ENCODE results near the gene ZNF598.

The ZNF598 gene

GRCh38 chr16:1992704-1993317, 16.8 kb downstream of the ZNF598 start:
- TF ChIP-seq ZNF565 (CRISPR knock-in tag; conservative IDR thresholded peaks at IDR 0.05; ENCODE audit: low read depth) = no peak
- TF ChIP-seq ZFP3 (CRISPR knock-in tag; IDR thresholded peaks at IDR 0.05) = no peak
- no peak for TF ChIP-seq PPARA (CRISPR knock-in tag; IDR thresholded peaks at IDR 0.05; ENCODE audit: borderline replicate concordance)
- TF ChIP-seq RARB (CRISPR knock-in tag; IDR thresholded peaks at IDR 0.05) = no peak
- no peak for TF ChIP-seq ZFP30 (CRISPR knock-in tag; IDR thresholded peaks at IDR 0.05)
- no peak for TF ChIP-seq ZC3H10 (CRISPR knock-in tag; IDR thresholded peaks at IDR 0.05)
- no peak for TF ChIP-seq CSDC2 (CRISPR knock-in tag; IDR thresholded peaks at IDR 0.05)
- TF ChIP-seq CREB5 (CRISPR knock-in tag; IDR thresholded peaks at IDR 0.05; ENCODE audit: low read depth) = no peak
- no peak for TF ChIP-seq ZNF70 (CRISPR knock-in tag; IDR thresholded peaks at IDR 0.05)
- TF ChIP-seq SNAI2 (CRISPR knock-in tag; IDR thresholded peaks at IDR 0.05) = no peak
- TF ChIP-seq ISL1 (CRISPR knock-in tag; IDR thresholded peaks at IDR 0.05) = no peak
- no peak for TF ChIP-seq GLIS3 (CRISPR knock-in tag; IDR thresholded peaks at IDR 0.05)
- TF ChIP-seq ESRRG (CRISPR knock-in tag; IDR thresholded peaks at IDR 0.05) = no peak
- TF ChIP-seq TCF4 (CRISPR knock-in tag; IDR thresholded peaks at IDR 0.05; ENCODE audit: borderline replicate concordance) = no peak
- TF ChIP-seq TSHZ2 (CRISPR knock-in tag; IDR thresholded peaks at IDR 0.05) = no peak
- TF ChIP-seq POU6F1 (CRISPR knock-in tag; IDR thresholded peaks at IDR 0.05; ENCODE audit: borderline replicate concordance, low read depth) = no peak
- ATAC-seq = no peak

GRCh38 chr16:1991948-1992703, 17.5 kb downstream of the ZNF598 start:
- TF ChIP-seq CREB5 (CRISPR knock-in tag; IDR thresholded peaks at IDR 0.05; ENCODE audit: low read depth) (no peak), BACH2 (CRISPR knock-in tag; IDR thresholded peaks at IDR 0.05; ENCODE audit: borderline replicate concordance) (no peak), ZFP3 (CRISPR knock-in tag; IDR thresholded peaks at IDR 0.05) (no peak), ZFP30 (CRISPR knock-in tag; IDR thresholded peaks at IDR 0.05) (no peak)
- ATAC-seq = no peak

GRCh38 chr16:1991588-1991947, 18.1 kb downstream of the ZNF598 start:
- TF ChIP-seq PPARA (CRISPR knock-in tag; IDR thresholded peaks at IDR 0.05; ENCODE audit: borderline replicate concordance) (no peak), ZFP30 (CRISPR knock-in tag; IDR thresholded peaks at IDR 0.05) (no peak), ZNF70 (CRISPR knock-in tag; IDR thresholded peaks at IDR 0.05) (no peak), TCF4 (CRISPR knock-in tag; IDR thresholded peaks at IDR 0.05; ENCODE audit: borderline replicate concordance) (no peak), BACH2 (CRISPR knock-in tag; IDR thresholded peaks at IDR 0.05; ENCODE audit: borderline replicate concordance) (no peak), ZNF565 (CRISPR knock-in tag; conservative IDR thresholded peaks at IDR 0.05; ENCODE audit: low read depth) (no peak), TOX (CRISPR knock-in tag; IDR thresholded peaks at IDR 0.05; ENCODE audit: borderline replicate concordance) (no peak), GLIS3 (CRISPR knock-in tag; IDR thresholded peaks at IDR 0.05) (no peak), CREB5 (CRISPR knock-in tag; IDR thresholded peaks at IDR 0.05; ENCODE audit: low read depth) (no peak), ZC3H10 (CRISPR knock-in tag; IDR thresholded peaks at IDR 0.05) (no peak), CSDC2 (CRISPR knock-in tag; IDR thresholded peaks at IDR 0.05) (no peak), SNAI2 (CRISPR knock-in tag; IDR thresholded peaks at IDR 0.05) (no peak), PATZ1 (CRISPR knock-in tag; IDR thresholded peaks at IDR 0.05; ENCODE audit: borderline replicate concordance) (no peak), ZFP3 (CRISPR knock-in tag; IDR thresholded peaks at IDR 0.05) (no peak), ESRRG (CRISPR knock-in tag; IDR thresholded peaks at IDR 0.05) (no peak), ZNF8 (CRISPR knock-in tag; IDR thresholded peaks at IDR 0.05) (no peak)
- no peak for ATAC-seq
